HepG2 (cell line): Measurements from ENCODE around the gene MYRFL. TPM values are rescaled to one million over a fixed set of nuclear protein-coding genes. Genes with fewer than 3 reads are reported as not detected.

Source experiments
- ATAC-seq: fragments of 200-7000 bp; cut with Tn5 transposase; 3 replicates; pipeline ENCODE4 v1.9.1; 2020; ENCODE audit warnings: mild to moderate bottlenecking, moderate library complexity
- BruUV-seq: library from RNA; stranded (reverse); fragments of 400-500 nt; replicated peaks from 2 replicates; lab custom pipeline; 2021; lab: Mats Ljungman, UMichigan
- CTCF ChIA-PET: fragments of 300-600 bp; formaldehyde crosslinking; extraction: SDS; loops from one replicate; lab custom pipeline; 2021; ENCODE audit warnings: low total read pairs, inconsistent platforms, low intra/inter-chr PET ratio; lab: Yijun Ruan, JAX
- POLR2A ChIA-PET: fragments of 350-600 bp; sonication (Branson Sonifier 250); formaldehyde crosslinking; loops from one replicate; lab custom pipeline; 2020; ENCODE audit warnings: antibody characterized with exemption, inconsistent platforms; lab: Yijun Ruan, JAX
- DNase-seq: peaks from one replicate; pipeline ENCODE4 v3.0.0-alpha.2; 2015; ENCODE audit warnings: low spot score
- FAIRE-seq: peaks from 3 replicates; lab custom pipeline; 2011; peaks lifted over from hg19 to GRCh38; lab: Jason Lieb, UNC
- H2AFZ ChIP-seq: one replicate; pipeline ENCODE4 v1.6.1; 2011; ENCODE audit warnings: low read length, inconsistent platforms
- H3K27ac ChIP-seq: fragments of 300-600 bp; 3 replicates; pipeline ENCODE4 v1.8.0; 2011; ENCODE audit warnings: mixed run types, mild to moderate bottlenecking, mixed read lengths, low read length, inconsistent platforms; ENCODE audit not compliant: insufficient read depth; ENCODE audit errors: extremely low read length
- H3K27me3 ChIP-seq, 2 experiments: fragments of 200-600 bp in 1 of 2; 2 replicates in 1 of 2; 3 replicates in 1 of 2; pipeline versions ENCODE4 v1.6.0 to v1.8.0; 2011; ENCODE audit warnings: low read length in 2 of 2, mild to moderate bottlenecking in 2 of 2, moderate library complexity in 2 of 2, inconsistent platforms in 1 of 2; ENCODE audit not compliant: insufficient read depth in 2 of 2, control insufficient read depth in 1 of 2
- H3K36me3 ChIP-seq, 2 experiments: fragments of 200-600 bp in 1 of 2; replicated peaks in 1 of 2; 2 replicates in 1 of 2; 3 replicates in 1 of 2; pipeline versions ENCODE4 v1.5.1 to v1.8.0; 2011; ENCODE audit warnings: low read length in 2 of 2, inconsistent platforms in 1 of 2; ENCODE audit not compliant: insufficient read depth in 2 of 2, control insufficient read depth in 1 of 2
- H3K4me1 ChIP-seq: 2 replicates; pipeline ENCODE4 v1.5.1; 2012; ENCODE audit warnings: low read length, inconsistent platforms; ENCODE audit not compliant: insufficient read depth
- H3K4me2 ChIP-seq: 2 replicates; pipeline ENCODE4 v1.6.0; 2011; ENCODE audit warnings: low read depth, low read length, inconsistent platforms
- H3K4me3 ChIP-seq, 3 experiments: fragments of 200-600 bp in 1 of 3; sonication (generic), shearing (Covaris generic) in 1 of 3; replicated peaks in 1 of 3; 2 replicates each; pipeline ENCODE4 v1.5.1; 2011 to 2016; ENCODE audit warnings: low read length in 3 of 3, inconsistent platforms in 2 of 3, low read depth in 2 of 3, mild to moderate bottlenecking in 2 of 3, control low read depth in 1 of 3, mixed read lengths in 1 of 3; ENCODE audit not compliant: insufficient read depth in 1 of 3
- H3K79me2 ChIP-seq: one replicate; pipeline ENCODE4 v1.6.1; 2011; ENCODE audit warnings: low read length, inconsistent platforms; ENCODE audit not compliant: insufficient read depth
- H3K9ac ChIP-seq: 2 replicates; pipeline ENCODE4 v1.6.0; 2011; ENCODE audit warnings: mild to moderate bottlenecking, low read depth, low read length, inconsistent platforms; ENCODE audit not compliant: insufficient read depth
- H3K9me3 ChIP-seq: 2 replicates; pipeline ENCODE4 v1.5.1; 2012; ENCODE audit warnings: mild to moderate bottlenecking, low read length
- H4K20me1 ChIP-seq: 2 replicates; pipeline ENCODE4 v1.6.0; 2011; ENCODE audit warnings: inconsistent platforms, mild to moderate bottlenecking, low read length, moderate library complexity; ENCODE audit not compliant: insufficient read depth
- CEBPZ ChIP-seq: IDR thresholded peaks from 2 replicates; pipeline ENCODE4 v1.6.1; 2012; ENCODE audit warnings: low read length, improper control_type of control experiment
- HDAC6 ChIP-seq: fragments of 200-600 bp; sonication (generic); IDR thresholded peaks from 2 replicates; pipeline ENCODE4 v1.7.0; 2017; ENCODE audit warnings: mild to moderate bottlenecking, antibody characterized with exemption, low read length, low read depth
- HNRNPK ChIP-seq: fragments of 200-400 bp; formaldehyde crosslinking; IDR thresholded peaks from 2 replicates; pipeline ENCODE4 v1.6.1; 2018; ENCODE audit warnings: low read length, low read depth, moderate library complexity, mild to moderate bottlenecking; ENCODE audit not compliant: poor library complexity, severe bottlenecking
- HOXA7 ChIP-seq: sonication (generic); formaldehyde crosslinking; IDR thresholded peaks from 2 replicates; pipeline ENCODE4 v1.8.1; 2022; ENCODE audit warnings: mild to moderate bottlenecking, missing genetic modification reagents, moderate library complexity
- TCF7L2 ChIP-seq: IDR thresholded peaks from 2 replicates; pipeline ENCODE4 v1.6.1; 2011; ENCODE audit warnings: mild to moderate bottlenecking, low read depth, low read length, moderate library complexity
- ZNF7 ChIP-seq: IDR thresholded peaks from 2 replicates; pipeline ENCODE4 v1.6.1; 2016; ENCODE audit warnings: missing biosample characterization, missing genetic modification reagents
- WGBS: methylation state at CpG from one replicate; pipeline ENCODE4 v1.1.6; 2017; ENCODE audit warnings: low lambda C conversion rate; 5-methylcytosine and 5-hydroxymethylcytosine counted together
- in situ Hi-C: cut with HindIII; loops from 2 replicates; pipeline ENCODE4 v1.10.0; 2017; ENCODE audit warnings: low pct_unique_long_range_greater_than_20kb; ENCODE audit not compliant: extremely low pct_ligation_motif_present
- intact Hi-C: fragments of 100-400 bp; cut with micrococcal nuclease; formaldehyde crosslinking; loops from one replicate; pipeline ENCODE4 v1.10.0; 2022; ENCODE audit not compliant: unreplicated experiment
- polyA plus RNA-seq, 8 experiments: library from polyadenylated mRNA; depleted of rRNA in 3 of 8; stranded (reverse) in 7 of 8; unstranded in 1 of 8; fragments of >200 nt; fragmentation: Illumina TruSeq in 4 of 8; extraction: Trizol in 4 of 8; gene quantifications; 2 replicates each; pipeline versions ENCODE4 v1.2.1 to v1.2.3, GENCODE V29; 2011 to 2016; ENCODE audit warnings: low read depth in 4 of 8, missing spikeins in 1 of 8, mixed read lengths in 1 of 8; ENCODE audit not compliant: insufficient read depth in 1 of 8
- total RNA-seq, 5 experiments: library from RNA; depleted of rRNA; stranded (reverse); fragments of >200 nt; fragmentation: Illumina TruSeq; extraction: Trizol; gene quantifications; 2 replicates each; pipeline ENCODE4 v1.2.3, GENCODE V29; 2016; ENCODE audit warnings: low read depth in 1 of 5
- TF ChIP-seq, protein P1 (sequence below): IDR thresholded peaks from 2 replicates; pipeline ENCODE4 v1.6.1; 2016

MYRFL gene
- total and polyA plus RNA-seq, 2 of the 13 experiments (the other 11 are each of a cell fraction or from before 2014, with no cell fraction given) = 0.09 to 0.11 TPM

- Histone ChIP-seq H3K4me3 (no peak overlapping the region), H3K4me1 (no peaks in the 10 kb centered on the region), H3K9ac (no peak overlapping the region), H3K27me3 (no peaks in the 10 kb centered on the region), H4K20me1 (no peaks in the 10 kb centered on the region), H3K27ac (no peak overlapping the region)
- DNase-seq = no peak
- 52% methylated on average over 8 of the region's 8 CpGs for WGBS
- TF ChIP-seq HDAC6 (no peak), TCF7L2 (no peak), HOXA7 (CRISPR knock-in tag) (no peak), ZNF7 (CRISPR knock-in tag) (no peak)
- TF ChIP-seq, protein P1, sequence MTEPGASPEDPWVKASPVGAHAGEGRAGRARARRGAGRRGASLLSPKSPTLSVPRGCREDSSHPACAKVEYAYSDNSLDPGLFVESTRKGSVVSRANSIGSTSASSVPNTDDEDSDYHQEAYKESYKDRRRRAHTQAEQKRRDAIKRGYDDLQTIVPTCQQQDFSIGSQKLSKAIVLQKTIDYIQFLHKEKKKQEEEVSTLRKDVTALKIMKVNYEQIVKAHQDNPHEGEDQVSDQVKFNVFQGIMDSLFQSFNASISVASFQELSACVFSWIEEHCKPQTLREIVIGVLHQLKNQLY (CRISPR knock-in tag) = no peak
- TF ChIP-seq, all 625 proteins: peak for 0
- intact Hi-C loops = loop anchor here (10.0 kb wide), 1 partner anchor 77 kb away; no protein-coding TSS in a partner anchor
- in situ Hi-C loops = no loop called here
- ChIA-PET CTCF (no interaction called here), POLR2A (no interaction called here)
- H3K9me3 ChIP-seq = no peaks in the 10 kb centered on the region
- peak; percentile 43 for ATAC-seq
- no peak overlapping the region for H2AFZ ChIP-seq
- H3K4me2 ChIP-seq = no peak overlapping the region
- FAIRE-seq = no peak
- H3K36me3 ChIP-seq = no peaks in the 10 kb centered on the region
- BruUV-seq = no TSS peak
- H3K79me2 ChIP-seq = no peaks in the 10 kb centered on the region
Observed at GRCh38 chr12:69821456-69822159, 3.4 kb upstream of the MYRFL start.

- no peak overlapping the region for H3K4me3 ChIP-seq
- intact Hi-C loops (loop anchor here (10.0 kb wide), 1 partner anchor 78 kb away; no protein-coding TSS in a partner anchor), in situ Hi-C loops (no loop called here)
- no peaks in the 10 kb centered on the region for H3K27me3 ChIP-seq
- H3K9ac ChIP-seq = no peak overlapping the region
- FAIRE-seq (no peak), DNase-seq (no peak), ATAC-seq (no peak)
- POLR2A ChIA-PET = no interaction called here
- no peak for TF ChIP-seq CEBPZ
- TF ChIP-seq HNRNPK = peak; percentile 83
- no peak overlapping the region for H3K27ac ChIP-seq
- no TSS peak for BruUV-seq
- H3K4me1 ChIP-seq = no peaks in the 10 kb centered on the region
- H3K9me3 ChIP-seq = no peaks in the 10 kb centered on the region
- H3K36me3 ChIP-seq = no peaks in the 10 kb centered on the region
- no peaks in the 10 kb centered on the region for H3K79me2 ChIP-seq
- H3K4me2 ChIP-seq = no peak overlapping the region
- H4K20me1 ChIP-seq = no peaks in the 10 kb centered on the region
- WGBS = 86% methylated on average over 3 of the region's 3 CpGs
- H2AFZ ChIP-seq = no peak overlapping the region
- CTCF ChIA-PET = no interaction called here
Observed at GRCh38 chr12:69822201-69822860, 2.7 kb upstream of the MYRFL start.
